Sigmoid colon (tissue), 7 donors: ENCODE measurements around the gene TUBGCP2. TPM values are rescaled to one million over a fixed set of nuclear protein-coding genes. Genes with fewer than 3 reads are reported as not detected.

Source experiments
- DNase-seq: peaks from one replicate; pipeline ENCODE4 v3.0.0-alpha.2; 2019
- H3K27ac ChIP-seq, 4 donors: fragments of 200-600 bp; sonication (generic); one replicate each; pipeline ENCODE4 v1.5.1; 2016 to 2019; ENCODE audit warnings: mild to moderate bottlenecking in 1 of 4
- H3K27me3 ChIP-seq, 3 donors: fragments of 200-600 bp; sonication (generic); one replicate each; pipeline ENCODE4 v1.5.1; 2019; ENCODE audit warnings: mild to moderate bottlenecking in 1 of 3
- H3K36me3 ChIP-seq, 4 donors: fragments of 200-600 bp; sonication (generic); one replicate each; pipeline ENCODE4 v1.5.1; 2016 to 2019
- H3K4me1 ChIP-seq, 4 donors: fragments of 200-600 bp; sonication (generic); one replicate each; pipeline ENCODE4 v1.5.1; 2017 to 2019
- H3K4me3 ChIP-seq, 4 donors: fragments of 200-600 bp; sonication (generic); one replicate each; pipeline ENCODE4 v1.5.1; 2017 to 2019; ENCODE audit warnings: mild to moderate bottlenecking in 2 of 4, moderate library complexity in 1 of 4
- H3K9me3 ChIP-seq, 4 donors: fragments of 200-600 bp in 3 of 4; sonication (generic) in 3 of 4; one replicate each; pipeline versions ENCODE4 v1.5.1 to v1.6.1; 2013 to 2019
- CTCF ChIP-seq, 4 experiments: fragments of 450-650 bp in 3 of 4; fragments of 200-600 bp in 1 of 4; IDR thresholded peaks; one replicate each; pipeline ENCODE4 v1.5.1; 2016 to 2019; ENCODE audit warnings: antibody characterized with exemption in 4 of 4, mild to moderate bottlenecking in 3 of 4, moderate library complexity in 2 of 4
- EP300 ChIP-seq, 4 donors: sonication (generic); formaldehyde crosslinking; IDR thresholded peaks; one replicate each; pipeline ENCODE4 v1.6.1; 2017; ENCODE audit warnings: antibody characterized with exemption in 4 of 4
- POLR2A ChIP-seq, 2 donors: fragments of 450-650 bp; IDR thresholded peaks; one replicate each; pipeline ENCODE4 v1.6.1; 2016; ENCODE audit warnings: antibody characterized with exemption in 2 of 2, mild to moderate bottlenecking in 2 of 2, moderate library complexity in 2 of 2
- POLR2AphosphoS5 ChIP-seq, 4 donors: sonication (generic); formaldehyde crosslinking; IDR thresholded peaks; one replicate each; pipeline ENCODE4 v1.6.1; 2017; ENCODE audit warnings: antibody characterized with exemption in 4 of 4
- WGBS, 2 donors: extraction: QIAGEN DNeasy Blood & Tissue Kit; methylation state at CpG; one replicate each; pipeline ENCODE4 v1.1.7; 2013; 5-methylcytosine and 5-hydroxymethylcytosine counted together
- intact Hi-C: fragments of 100-400 bp; cut with DNase I; formaldehyde crosslinking; loops from one replicate; pipeline ENCODE4 v1.15.1; 2023
- polyA plus RNA-seq, 3 donors: library from polyadenylated mRNA; stranded (reverse); fragments of 200-250 nt; gene quantifications; one replicate each; pipeline ENCODE4 v1.2.3, GENCODE V29; 2013
- total RNA-seq, 4 donors: library from RNA; depleted of rRNA; stranded (reverse); fragments of >200 nt; gene quantifications; one replicate each; pipeline ENCODE4 v1.1.0, GENCODE V29; 2016
- donor health status: healthy with polysubstance abuse.
- donor health status: Bipolar disorder and iron deficiency.
- donor health status: healthy.

TUBGCP2 gene
- total and polyA plus RNA-seq, 7 donors, result 13.8 to 51.1 (median 27.2) TPM

GRCh38 chr10:133274751-133275683, 33.7 kb downstream of the TUBGCP2 start:
- intact Hi-C loops, result no loop called here
- Histone ChIP-seq H3K4me3 (no peak overlapping the region), H3K27me3 (peaks cover 17 to 29% (median 17%) of the 10 kb centered on the region in 3 donors), H3K36me3 (peaks cover 0 to 14% (median 5%) of the 10 kb centered on the region in 4 donors), H3K4me1 (peaks cover 0 to 15% (median 10%) of the 10 kb centered on the region in 4 donors), H3K9me3 (no peaks in the 10 kb centered on the region), H3K27ac (no peak overlapping the region)
- no peak for DNase-seq
- TF ChIP-seq CTCF (IDR thresholded peaks at IDR 0.05) (no peak), EP300 (IDR thresholded peaks at IDR 0.05) (no peak)
- 22 to 29% methylated on average over 26 of the region's 26 CpGs for WGBS, 2 donors

- Histone ChIP-seq H3K27me3 (peaks cover 17 to 29% (median 17%) of the 10 kb centered on the region in 3 donors), H3K27ac (no peak overlapping the region), H3K4me1 (peaks cover 0 to 15% (median 10%) of the 10 kb centered on the region in 4 donors), H3K9me3 (no peaks in the 10 kb centered on the region), H3K36me3 (peaks cover 0 to under 1% (median 0%) of the 10 kb centered on the region in 4 donors), H3K4me3 (no peak overlapping the region)
- TF ChIP-seq EP300 (IDR thresholded peaks at IDR 0.05) (no peak), POLR2AphosphoS5 (IDR thresholded peaks at IDR 0.05) (no peak), POLR2A (IDR thresholded peaks at IDR 0.05) (no peak), CTCF (IDR thresholded peaks at IDR 0.05) (no peak)
- intact Hi-C loops, result no loop called here
- WGBS, 2 donors, result 30 to 83% methylated on average over 28 of the region's 28 CpGs
- DNase-seq, result no peak
Measured at GRCh38 chr10:133273534-133274143, 35.0 kb downstream of the TUBGCP2 start.

- Histone ChIP-seq H3K27me3 (peaks cover 17 to 29% (median 17%) of the 10 kb centered on the region in 3 donors), H3K4me3 (no peak overlapping the region), H3K4me1 (peaks cover 0 to 15% (median 10%) of the 10 kb centered on the region in 4 donors), H3K36me3 (no peaks in the 10 kb centered on the region), H3K9me3 (no peaks in the 10 kb centered on the region), H3K27ac (no peak overlapping the region)
- intact Hi-C loops, result no loop called here
- 90 to 94% methylated on average over 25 of the region's 25 CpGs for WGBS, 2 donors
- TF ChIP-seq POLR2AphosphoS5 (IDR thresholded peaks at IDR 0.05) (no peak), POLR2A (IDR thresholded peaks at IDR 0.05) (no peak), EP300 (IDR thresholded peaks at IDR 0.05) (no peak), CTCF (IDR thresholded peaks at IDR 0.05) (no peak)
- no peak for DNase-seq
Measured at GRCh38 chr10:133272964-133273420, 35.7 kb downstream of the TUBGCP2 start.

GRCh38 chr10:133272301-133272963, 36.2 kb downstream of the TUBGCP2 start:
- Histone ChIP-seq H3K4me1 (peaks cover 0 to 15% (median 10%) of the 10 kb centered on the region in 4 donors), H3K36me3 (no peaks in the 10 kb centered on the region), H3K4me3 (no peak overlapping the region), H3K27ac (no peak overlapping the region), H3K27me3 (peaks cover 15 to 26% (median 17%) of the 10 kb centered on the region in 3 donors), H3K9me3 (no peaks in the 10 kb centered on the region)
- 82 to 89% methylated on average over 29 of the region's 29 CpGs for WGBS, 2 donors
- TF ChIP-seq POLR2AphosphoS5 (IDR thresholded peaks at IDR 0.05) (no peak), CTCF (IDR thresholded peaks at IDR 0.05) (no peak), POLR2A (IDR thresholded peaks at IDR 0.05) (no peak), EP300 (IDR thresholded peaks at IDR 0.05) (no peak)
- intact Hi-C loops, result no loop called here
- no peak for DNase-seq
